Iris pigment epithelial cell (primary cell): ENCODE results near the gene LCORL.
"Not testable (repeated sequence)": the region's sequence is repeated elsewhere in the genome, so short reads cannot be mapped to it uniquely, and the experiment has no call there.

ENCODE experiments used
- DNase-seq: peaks from one replicate; pipeline ENCODE4 v3.0.0-alpha.2; 2011; ENCODE audit warnings: low read depth

Gene LCORL

DNA sequence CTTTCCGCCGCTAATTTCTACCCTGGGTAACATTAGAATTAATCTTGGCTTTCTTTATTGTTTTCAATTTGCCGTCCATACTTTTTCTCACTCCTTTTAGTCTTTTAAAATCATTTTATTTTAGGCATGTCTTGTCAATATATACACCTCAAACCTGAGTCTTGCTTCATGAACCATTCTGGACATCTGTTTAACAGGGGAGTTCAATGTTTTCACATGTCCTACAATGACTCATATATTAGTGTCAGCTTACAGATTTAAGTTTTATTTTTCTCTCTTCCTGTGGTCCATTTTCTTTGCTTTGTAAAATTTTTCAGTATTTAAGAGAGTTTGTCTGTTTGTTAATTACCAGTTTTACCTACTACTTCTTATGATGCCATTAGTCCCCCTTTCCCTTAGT lies 89.5 kb downstream of the LCORL start:
- peak; percentile 48 for DNase-seq

DNA sequence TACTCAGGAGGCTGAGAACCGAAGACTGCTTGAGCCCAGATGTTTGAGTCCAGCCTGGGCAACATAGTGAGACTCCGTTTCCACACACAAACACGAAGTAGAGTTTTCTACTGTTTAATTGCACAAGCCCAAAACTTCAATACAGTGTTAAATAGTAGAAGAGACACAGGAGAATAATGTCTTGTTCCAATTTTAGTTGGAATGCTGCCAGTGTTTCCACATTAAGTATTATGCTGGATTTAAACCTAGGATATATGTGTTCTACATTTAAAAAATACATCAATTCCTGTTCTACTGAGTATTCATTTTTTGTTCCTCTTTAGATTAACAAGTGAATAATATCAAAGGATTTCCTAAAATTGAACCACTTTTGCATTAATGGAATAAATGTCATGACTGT lies 91.3 kb downstream of the LCORL start:
- no peak for DNase-seq

DNA sequence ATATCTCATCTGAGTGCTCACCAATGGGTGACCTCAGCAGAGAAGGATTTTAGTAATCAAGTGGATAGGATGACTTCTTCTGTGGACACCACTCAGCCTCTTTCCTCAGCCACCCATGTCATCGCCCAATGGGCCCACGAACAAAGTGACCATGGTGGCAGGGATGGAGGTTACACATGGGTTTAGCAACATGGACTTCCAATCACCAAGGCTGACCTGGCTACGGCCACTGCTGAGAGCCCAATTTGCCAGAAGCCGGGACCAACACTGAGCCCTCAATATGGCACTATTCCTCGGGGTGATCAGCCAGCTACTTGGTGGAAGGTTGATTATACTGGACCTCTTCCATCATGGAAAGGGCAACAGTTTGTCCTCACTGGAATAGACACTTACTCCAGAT lies 97.4 kb downstream of the LCORL start:
- no peak for DNase-seq

DNA sequence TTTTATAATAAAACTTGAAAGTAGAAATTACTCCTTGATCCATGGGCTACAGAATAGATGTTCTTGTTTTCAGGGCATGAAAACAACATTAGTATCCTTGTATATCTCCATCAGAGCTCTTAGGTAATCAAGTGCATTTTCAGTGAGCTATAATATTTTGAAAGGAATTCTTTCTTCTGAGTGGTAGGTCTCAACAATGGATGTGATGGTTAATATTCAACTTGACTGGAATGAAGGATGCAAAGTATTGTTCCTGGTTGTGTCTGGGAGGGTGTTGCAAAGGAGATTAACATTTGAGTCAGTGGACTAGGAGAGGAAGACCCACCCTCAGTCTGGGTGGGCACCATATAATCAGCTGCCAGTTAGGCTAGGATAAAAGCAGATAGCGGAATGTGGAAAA lies 100.1 kb downstream of the LCORL start:
- DNase-seq: no peak

DNA sequence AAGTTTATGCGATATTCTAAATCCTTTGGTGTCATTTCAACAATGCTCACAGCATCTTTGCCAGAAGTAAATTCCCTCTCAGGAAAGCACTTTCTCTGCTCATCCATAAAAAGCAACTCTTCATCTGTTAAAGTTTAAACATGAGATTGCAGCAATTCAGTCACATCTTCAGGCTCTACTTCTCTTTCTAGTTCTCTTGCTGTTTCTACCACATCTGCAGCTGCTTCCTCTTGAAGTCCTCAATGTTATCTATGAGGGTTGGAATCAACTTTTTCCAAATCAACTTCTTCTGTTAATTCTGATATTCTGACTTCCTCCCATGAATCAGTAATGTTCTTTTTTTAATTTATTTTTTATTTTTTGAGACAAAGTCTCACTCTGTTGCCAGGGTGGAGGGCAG lies 100.9 kb downstream of the LCORL start:
- DNase-seq: no peak

DNA sequence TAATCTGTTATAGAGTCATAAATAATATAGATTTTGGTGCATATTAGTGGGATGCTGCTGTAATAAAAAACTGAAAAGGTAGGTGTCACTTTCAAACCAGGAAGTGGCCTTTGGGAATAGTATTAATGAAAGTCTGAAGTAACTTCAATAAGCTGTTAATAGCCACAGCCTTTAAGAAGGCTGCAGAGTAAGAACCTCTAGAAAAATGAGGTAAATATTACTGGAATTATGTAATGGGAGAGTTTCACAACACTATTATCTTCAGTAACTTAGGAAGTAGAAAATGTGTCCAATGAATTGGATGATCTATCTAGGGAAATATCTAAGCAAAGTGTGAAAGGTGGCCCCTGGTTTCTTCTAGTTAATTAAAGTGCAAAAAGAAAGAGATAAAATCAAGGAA lies 106.1 kb downstream of the LCORL start:
- DNase-seq: peak; percentile 41

DNA sequence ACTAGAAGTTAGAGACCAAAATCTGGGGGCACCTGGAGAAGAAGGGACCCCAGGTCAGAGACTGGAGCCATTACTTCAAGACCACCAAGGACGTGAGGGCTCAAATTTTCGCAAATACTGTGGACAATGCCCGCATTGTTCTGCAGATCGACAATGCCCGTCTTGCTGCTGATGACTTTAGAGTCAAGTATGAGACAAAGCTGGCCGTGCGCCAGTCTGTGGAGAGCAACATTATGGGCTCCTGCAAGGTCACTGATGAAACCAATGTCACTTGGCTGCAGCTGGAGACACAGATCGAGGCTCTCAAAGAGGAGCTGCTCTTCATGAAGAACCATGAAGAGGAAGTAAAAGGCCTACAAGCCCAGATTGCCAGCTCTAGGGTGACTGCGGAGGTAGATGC lies 109.5 kb downstream of the LCORL start:
- no peak for DNase-seq

DNA sequence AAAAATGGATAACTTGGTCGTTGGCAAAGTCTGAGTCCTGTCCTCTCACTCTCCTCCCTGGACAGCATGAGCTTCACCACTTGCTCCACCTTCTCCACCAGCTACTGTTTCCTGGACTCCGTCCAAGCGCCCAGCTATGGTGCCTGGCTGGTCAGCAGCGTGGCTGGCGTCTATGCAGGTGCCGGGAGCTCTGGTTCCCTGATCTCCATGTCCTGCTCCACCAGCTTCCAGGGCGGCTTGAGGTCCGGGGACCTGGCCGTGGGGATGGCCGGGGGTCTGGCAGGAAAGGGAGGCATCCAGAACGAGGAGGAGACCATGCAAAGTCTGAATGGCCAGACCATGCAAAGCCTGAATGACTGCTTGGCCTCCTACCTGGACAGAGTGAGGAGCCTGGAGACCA lies 109.9 kb downstream of the LCORL start:
- no peak for DNase-seq

DNA sequence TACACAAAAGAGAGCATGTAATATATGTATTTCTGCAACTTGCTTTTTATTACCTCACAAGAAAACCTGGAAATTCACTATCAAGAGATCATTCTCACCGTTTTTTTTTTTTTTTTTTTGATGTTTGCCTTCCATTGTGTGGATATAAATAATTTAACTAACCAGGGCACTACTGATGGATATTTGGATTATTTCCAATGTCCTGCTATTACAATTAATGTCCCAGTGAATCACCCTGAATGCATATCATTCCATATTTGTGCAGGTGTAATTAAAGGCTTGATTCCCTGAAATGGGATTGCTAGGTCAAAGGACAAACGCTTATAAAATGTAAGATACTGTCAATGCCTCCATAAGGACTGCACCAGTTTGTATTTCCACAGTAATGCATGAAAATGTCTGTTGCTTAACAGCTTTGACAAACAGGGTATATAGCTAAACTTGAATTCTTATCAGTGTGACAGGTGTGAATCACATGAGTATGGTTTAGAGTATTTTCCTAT lies 123.0 kb downstream of the LCORL start:
- no peak for DNase-seq

DNA sequence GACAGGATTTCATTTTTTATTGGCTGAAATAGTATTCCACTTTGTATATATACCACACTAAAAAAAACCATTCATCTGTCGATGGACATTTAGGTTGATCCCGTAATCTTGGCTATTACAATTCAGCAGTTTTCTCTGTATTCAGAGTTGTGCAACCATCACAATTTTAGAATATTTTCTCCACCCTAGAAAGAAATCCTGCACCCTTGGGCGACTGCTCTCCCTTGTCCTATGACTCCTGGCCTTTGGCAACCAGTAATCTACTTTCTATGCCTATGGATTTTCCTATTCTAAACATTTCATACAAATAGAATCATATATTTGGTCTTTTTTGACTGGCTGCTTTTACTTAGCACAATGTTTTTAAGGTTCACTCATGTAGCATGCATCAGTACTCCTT lies 126.1 kb downstream of the LCORL start:
- no peak for DNase-seq

DNA sequence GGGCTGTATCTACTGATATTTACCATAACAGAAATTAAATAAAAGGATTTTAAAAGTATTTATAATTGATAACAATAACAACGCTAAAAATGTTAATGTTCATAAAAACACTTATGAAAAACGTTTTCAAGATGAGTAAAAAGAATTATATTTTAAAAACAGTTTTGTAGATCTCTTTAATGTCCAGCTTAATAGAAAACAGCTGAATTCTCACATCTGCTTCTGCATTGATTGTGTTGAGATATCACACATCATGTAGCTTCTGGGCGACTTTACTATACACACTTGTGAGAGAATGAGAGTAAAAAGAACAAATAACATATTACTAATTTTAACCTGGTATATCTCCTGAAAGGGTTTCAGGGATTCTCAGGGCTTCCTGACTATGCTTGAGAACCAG lies 127.1 kb downstream of the LCORL start:
- no peak for DNase-seq

DNA sequence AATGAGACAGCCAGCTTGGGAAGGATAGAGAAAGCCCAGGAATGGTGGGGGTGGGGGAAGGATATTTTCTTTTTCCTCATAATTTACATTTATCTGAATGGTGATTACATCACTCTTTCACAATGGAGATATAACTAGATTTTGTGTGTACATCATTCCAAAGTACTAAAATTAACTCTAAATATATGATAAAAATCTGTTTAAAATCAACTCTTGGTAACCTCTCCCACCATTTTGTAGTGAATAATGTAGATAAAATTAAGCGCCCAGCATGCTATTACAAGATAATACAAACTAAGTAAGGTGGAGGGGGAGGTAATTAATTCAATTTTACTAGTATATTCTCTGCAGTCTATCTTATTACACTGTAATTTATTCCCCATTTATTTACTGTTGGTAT lies 131.9 kb downstream of the LCORL start:
- DNase-seq: no peak

DNA sequence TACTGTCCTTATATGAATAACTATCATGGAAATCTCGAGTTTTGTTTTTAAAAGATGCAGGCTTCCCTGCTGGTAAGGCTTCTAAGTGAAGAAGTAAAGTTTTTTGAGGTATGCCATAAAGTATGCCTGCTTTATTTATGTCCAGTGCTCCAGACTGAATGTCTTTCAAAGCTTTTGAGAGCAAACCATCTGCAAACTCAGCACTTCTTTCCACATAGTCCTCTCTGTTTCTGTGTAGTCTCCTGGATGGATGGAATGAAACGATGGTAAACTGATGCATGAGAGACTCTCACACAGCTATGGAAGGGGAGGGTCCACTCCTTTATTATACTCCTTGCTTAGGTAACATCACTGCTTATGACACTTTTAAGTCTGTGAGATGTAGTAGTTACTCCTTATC lies 137.0 kb downstream of the LCORL start:
- no peak for DNase-seq

DNA sequence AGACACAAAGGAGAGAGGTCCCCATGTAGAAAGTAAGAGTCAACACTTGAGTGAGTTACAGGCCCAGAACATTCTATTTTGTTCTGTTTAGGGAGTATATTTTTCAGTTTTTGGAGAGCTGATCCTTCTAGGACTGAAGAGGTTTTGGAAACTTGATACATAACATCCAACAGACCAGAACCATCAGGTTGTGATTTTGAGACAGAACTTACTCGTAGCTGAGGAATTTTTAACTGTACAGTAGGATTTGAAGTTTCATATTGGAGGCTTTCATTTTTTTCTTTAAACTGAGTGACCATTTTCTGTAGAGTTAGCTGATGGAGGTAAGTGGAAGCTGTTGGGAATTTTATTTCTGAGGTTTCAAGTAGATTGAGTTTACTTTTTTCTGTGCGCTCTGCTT lies 137.5 kb downstream of the LCORL start:
- DNase-seq: peak; percentile 2

DNA sequence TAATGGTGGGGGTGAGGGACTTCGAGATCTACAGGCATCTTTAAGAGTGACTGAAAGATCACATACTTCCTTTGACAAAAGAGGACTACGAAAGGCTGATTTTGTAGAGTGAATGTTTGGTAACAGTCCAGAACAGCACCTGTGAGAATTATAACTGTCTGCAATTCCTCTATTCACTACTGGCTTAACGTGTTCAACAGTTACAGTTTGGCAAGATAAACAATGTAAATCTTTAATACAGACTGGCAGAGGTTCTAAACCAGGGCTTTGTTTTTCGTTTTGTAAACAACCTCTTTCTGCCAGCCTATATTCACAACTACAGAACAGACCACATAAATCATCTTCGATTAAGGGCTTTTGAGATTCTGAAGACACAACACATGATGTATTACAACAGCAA lies 143.9 kb downstream of the LCORL start:
- DNase-seq: no peak

DNA sequence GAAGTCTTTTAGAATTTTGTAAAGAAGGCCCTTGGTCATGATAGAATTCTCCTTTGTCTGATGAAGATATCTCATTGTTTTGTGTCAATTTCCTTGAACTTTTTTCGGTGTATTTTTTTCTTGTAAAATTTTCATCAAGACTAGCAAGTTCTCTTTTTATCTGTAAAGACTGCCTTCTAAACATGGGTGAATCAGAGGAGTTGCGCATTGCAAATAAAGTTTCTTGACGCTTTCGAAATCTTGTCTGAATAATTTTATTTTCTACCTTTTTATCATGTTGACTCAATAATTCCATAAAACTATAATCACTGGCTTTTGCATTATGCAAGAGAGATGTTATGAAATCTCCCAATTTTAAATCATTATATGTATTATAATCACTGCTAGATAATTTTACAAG lies 144.6 kb downstream of the LCORL start:
- DNase-seq: peak; percentile 8

DNA sequence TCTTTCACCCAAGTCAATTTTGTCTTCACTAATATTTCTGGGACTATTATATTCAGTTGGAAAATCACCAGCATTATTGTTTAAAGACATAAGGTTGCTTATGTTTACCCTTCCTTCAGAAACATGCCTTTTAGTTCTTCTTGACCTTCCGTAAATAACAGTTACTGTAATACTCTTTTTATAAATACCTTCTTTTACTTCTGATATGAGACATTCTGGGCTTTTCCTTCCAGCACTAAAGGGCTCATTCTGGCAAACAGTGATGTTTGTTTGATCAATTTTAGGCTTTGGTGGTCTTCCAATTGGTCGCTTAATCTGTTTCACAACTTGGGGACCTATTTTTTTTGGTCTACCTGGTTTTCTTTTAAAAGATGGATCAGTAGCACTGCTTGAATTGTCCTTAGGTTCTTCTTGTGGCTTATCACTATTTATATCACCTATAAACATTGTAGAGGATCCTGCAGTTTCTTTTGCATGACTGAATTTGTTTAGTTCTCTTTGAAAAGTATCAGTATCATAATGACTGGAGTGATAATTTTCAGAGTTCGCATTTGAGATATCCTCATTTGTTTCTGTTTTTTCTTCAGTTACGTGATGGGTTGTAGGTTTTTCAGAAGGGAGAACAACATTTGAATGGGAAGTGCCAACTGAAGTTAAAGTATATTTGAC lies 146.0 kb downstream of the LCORL start:
- no peak for DNase-seq

DNA sequence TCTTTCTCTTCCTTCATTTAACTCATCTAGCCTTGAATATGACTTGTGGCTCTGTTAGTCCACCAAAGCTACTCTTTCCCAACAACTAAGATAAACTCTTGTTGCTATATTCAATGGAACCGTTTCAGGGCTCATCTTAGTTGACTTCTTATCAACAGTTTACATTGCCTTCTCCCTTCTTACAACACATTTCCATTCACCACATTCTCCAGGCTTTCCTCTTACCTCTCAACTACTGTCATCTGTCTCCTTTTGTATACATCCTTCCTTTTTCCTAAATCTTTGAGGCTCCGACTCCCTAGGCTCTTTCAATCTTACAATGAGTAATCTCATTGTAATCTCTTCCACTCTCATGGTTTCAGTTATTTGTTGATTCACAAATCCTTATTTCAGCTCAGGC lies 152.2 kb downstream of the LCORL start:
- DNase-seq: peak; percentile 9

DNA sequence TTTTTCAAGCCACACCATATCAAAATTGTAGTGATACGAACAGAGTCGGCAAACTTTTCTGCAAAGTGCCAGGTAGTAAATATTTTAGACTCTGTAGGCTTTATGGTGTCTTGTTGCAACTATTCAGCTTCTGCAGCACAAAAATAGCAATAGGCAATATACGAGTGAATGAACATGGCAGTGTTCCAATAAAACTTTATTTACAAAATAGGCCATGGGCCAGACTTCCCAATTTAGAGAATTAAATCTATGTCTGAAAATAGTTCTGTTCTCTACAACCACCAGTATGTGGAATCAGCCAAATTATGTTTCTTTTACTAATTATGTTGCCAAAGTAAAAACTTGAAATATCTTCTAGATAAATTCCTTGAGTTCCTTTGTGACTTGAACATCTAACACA lies 154.3 kb downstream of the LCORL start:
- no peak for DNase-seq

DNA sequence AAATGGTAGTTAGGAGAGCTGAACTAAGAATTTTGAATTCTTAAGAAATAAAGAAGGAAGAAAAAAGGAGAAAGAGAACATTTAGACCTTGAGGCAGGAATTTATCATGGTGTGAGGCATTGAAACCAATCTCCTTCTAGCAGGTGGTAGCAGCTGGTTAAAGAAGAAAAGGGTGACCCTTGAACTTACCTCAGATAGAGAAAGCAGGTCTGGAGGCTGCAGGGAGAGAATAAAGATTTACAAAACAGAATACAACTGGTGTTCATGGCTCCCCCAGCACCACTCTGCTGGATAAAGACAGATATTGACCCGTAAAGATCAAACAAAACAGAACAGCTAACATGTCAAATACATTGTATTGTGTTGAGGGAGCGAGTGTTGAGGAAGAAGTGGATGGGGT lies 154.7 kb downstream of the LCORL start:
- no peak for DNase-seq

DNA sequence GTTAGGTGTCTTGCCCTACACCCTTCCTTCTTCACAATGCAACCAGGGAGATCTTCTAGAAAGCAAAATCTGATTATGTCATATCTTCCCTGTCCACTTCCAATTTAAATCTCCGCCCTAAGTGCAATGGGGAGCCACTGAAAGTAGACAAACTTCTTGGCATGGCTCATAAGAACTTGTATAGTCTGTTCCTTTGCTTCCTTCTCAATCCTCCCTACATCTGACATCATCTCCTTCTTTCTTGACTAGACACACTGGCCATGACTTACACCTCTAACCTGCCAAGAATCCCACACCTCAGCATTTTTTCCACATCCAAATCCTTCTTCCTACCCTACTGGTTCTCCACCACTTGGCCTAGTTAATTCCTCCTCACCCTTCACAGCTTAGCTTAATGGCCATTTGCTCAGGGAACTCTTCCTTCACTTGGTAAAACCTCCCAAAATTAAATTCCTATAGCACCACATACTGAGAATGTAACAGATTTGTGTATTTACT lies 155.6 kb downstream of the LCORL start:
- DNase-seq: no peak

DNA sequence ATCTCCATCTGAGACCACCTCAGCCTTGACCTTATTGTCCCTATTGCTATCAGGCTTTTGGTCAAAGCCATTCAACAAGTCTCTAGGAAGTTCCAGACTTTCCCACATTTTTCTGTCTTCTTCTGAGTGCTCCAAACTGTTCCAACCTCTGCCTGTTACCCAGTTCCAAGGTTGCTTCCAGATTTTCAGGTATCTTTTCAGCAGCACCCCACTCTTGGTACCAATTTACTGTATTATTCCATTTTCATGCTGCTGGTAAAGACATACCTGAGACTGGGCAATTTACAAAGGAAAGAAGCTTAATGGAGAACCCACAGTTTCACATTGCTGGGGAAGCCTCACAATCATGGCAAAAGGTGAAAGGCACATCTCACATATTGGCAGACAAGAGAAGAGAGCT lies 159.6 kb downstream of the LCORL start:
- not testable (repeated sequence) for DNase-seq

DNA sequence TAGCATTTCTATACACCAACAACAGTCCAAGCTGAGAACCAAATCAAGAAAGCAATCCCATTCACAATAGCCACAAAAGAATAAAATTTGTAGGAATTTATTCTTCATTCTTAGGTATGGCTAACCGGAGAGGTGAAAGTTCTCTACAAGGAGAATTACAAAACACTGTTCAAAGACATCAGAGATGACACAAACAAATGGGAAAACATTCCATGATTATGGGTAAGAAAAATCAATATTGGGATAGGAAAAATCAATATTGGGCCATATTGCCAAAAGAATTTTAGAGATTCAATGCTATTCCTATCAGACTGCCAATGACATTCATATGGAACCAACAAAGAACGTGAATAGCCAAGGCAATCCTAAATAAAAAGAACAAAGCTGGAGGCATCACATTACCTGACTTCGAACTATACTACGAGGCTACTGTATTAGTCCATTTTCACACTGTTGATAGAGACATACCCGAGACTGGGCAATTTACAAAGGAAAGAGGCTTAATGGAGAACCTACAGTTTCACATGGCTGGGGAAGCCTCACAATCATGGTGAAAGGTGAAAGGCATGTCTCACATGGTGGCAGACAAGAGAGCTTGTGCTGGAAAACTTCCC lies 161.7 kb downstream of the LCORL start:
- DNase-seq: no peak

DNA sequence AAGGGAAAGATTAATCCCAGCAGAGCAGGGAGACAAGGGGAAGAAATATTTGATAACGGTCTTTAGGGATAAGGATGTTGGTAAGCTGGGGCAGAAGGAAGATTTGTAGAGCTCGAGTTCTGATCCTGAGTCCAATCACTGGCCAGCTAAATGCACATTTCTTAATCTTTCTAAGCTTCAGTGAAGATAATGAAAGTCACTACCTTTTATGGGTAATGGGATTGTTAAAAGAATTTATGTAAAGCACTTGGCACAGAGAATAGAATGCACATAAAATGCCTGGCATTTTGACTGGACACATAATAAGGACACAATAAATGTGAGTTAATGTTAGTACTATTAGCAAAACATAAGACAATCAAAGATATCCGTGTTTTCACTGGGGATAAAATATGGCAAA lies 167.5 kb downstream of the LCORL start:
- DNase-seq: no peak
